GM19328 (cell line): Measurements from ENCODE around the gene CTTNBP2.

Source experiments
- ATAC-seq: cut with Tn5 transposase; IDR thresholded peaks from one replicate; pipeline ENCODE4 v1.9.1; 2021; ENCODE audit warnings: mild to moderate bottlenecking, moderate library complexity; ENCODE audit not compliant: unreplicated experiment

The CTTNBP2 gene

DNA sequence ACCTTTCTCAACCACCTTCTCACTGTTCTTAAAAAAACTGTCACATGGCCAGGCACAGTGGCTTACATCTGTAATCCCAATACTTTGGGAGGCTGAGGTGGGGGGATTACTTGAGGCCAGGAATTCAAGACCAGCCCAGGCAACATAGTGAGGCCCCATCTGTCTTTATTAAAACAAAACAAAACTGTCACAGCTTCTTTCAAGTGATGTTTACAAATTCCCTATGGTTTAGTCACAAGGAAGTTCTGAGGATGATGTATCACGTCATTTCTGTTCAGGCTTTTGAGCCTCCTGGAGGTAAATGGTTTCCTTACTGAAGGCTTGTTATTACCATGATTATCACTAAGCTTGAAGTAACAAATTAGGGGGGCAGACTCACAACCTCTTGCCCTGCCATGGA, 207.2 kb downstream of the CTTNBP2 start:
- ATAC-seq: no peak

DNA sequence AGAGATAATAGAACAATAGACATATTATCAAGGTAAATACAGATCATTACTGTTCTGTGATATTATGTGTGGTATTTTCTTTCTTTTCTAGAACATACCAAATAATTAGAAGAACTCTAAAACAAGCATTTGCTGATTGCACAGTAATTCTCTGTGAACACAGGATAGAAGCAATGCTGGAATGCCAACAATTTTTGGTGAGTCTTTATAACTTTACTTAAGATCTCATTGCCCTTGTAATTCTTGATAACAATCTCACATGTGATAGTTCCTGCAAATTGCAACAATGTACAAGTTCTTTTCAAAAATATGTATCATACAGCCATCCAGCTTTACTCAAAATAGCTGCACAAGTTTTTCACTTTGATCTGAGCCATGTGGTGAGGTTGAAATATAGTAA, 207.9 kb downstream of the CTTNBP2 start:
- ATAC-seq: no peak

DNA sequence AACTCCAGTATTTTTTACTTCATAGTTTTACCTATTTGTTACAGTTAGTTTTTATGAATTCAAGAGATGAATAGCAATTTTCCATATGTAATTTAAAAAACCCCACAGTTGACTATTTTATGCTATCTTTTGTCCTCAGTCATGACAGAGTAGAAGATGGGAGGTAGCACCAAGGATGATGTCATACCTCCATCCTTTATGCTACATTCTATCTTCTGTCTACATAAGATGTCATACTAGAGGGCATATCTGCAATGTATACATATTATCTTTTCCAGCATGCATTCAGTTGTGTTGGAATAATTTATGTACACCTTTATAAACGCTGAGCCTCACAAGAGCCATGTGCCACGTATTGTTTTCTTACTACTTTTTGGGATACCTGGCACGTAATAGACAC, 209.2 kb downstream of the CTTNBP2 start:
- no peak for ATAC-seq

DNA sequence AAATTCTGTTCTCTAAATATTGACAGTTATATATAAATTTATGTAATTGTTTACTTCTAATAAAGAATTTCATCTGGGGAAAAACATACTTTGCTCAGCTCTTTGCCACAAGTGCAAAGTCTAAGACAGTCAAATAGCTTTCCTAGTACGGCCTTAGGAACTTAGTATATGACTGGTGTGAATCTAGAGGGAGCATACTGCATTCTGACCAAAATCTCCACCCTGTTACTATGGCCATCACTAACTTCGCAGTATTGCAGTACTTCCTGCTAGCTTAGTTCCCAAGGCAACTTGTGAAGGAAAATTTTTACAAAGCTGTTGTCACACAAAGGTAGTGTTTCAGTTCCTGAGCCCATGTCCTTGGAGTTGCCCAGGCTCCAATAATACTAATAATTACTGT, 211.9 kb downstream of the CTTNBP2 start:
- no peak for ATAC-seq
